Ecto neural progenitor cell (in vitro differentiated cells): ENCODE data around the gene KRT34.

Source experiments
- DNase-seq: peaks from one replicate; pipeline ENCODE4 v3.0.0-alpha.2; 2018; ENCODE audit warnings: low spot score

KRT34 gene

DNA sequence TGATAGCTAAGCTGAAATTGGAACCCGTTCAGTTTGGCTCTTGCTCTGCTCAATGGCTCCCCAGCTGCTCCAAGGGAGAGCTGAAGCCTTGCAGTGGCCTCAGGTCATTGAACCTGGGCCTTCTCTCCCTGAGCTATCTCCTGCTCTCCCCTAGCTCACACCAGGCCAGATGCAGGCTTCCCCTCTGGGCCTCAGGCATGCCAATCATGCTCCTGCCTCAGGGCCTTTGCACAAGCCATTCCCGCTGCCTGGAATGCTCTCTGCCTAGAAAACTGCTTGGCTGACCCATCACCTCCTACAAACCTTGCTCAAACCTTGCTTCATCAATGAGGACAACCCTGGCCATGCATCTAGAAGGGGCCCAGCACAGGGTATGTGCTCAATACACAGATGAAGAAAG lies 49.9 kb downstream of the KRT34 start:
- no peak for DNase-seq

GRCh38 chr17:41331606-41332005 lies 50.5 kb downstream of the KRT34 start:
- DNase-seq, result no peak

DNA sequence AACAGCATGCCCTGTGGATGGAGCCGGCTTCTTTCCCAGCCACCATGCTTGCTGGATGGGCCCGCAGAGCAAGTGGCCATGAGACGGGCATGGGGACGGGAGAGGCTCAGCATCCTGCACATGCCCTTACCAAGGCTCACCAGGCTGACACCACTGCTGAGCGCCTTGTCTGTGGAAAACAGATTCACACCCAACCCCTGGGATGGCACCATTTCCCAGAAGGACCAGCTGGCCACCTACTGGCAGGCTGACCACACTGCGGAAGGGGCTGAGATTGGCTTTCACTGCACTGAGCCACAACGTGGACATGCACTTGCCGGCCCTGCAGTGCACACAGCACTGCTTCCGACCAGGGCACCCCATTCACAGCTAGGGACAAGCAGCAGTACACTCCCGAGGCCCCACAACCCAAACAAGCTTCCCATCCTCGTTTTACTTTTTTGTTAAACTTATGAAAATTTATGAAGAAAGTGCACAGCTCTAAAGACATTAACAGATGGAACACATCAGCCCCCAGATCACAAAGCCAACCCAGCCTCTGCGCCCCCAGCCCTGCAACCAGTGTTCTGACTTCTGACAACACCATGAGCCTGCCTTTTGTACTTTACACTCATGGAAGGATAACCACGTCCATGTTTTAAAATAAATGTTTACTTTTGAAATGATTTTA lies 52.7 kb downstream of the KRT34 start:
- peak; percentile 83 for DNase-seq

DNA sequence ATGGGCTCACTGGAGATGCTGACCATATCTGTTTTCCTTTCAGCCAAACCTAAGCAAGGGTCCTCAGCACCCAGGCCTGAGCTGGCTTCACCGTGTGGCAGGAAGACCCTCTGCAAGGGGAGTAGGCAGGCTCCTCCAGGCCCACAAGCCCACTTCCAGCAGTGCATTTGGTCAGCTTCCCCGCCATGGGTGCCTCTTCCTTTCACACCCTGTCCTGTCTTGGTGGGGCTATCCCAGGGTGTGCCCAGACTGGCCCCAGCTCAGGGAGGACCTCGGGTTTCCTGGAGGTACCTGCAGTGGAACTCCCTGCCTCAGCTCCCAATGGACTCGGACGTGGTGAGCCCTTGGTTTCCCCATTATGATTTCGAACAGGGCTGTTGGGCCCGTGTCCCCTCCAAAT lies 53.9 kb downstream of the KRT34 start:
- no peak for DNase-seq
